ENCODE data around the gene HACD2.

GRCh38 chr3:123593381-123593780 is 8.5 kb upstream of the HACD2 start:
- TF ChIP-seq, protein P1, sequence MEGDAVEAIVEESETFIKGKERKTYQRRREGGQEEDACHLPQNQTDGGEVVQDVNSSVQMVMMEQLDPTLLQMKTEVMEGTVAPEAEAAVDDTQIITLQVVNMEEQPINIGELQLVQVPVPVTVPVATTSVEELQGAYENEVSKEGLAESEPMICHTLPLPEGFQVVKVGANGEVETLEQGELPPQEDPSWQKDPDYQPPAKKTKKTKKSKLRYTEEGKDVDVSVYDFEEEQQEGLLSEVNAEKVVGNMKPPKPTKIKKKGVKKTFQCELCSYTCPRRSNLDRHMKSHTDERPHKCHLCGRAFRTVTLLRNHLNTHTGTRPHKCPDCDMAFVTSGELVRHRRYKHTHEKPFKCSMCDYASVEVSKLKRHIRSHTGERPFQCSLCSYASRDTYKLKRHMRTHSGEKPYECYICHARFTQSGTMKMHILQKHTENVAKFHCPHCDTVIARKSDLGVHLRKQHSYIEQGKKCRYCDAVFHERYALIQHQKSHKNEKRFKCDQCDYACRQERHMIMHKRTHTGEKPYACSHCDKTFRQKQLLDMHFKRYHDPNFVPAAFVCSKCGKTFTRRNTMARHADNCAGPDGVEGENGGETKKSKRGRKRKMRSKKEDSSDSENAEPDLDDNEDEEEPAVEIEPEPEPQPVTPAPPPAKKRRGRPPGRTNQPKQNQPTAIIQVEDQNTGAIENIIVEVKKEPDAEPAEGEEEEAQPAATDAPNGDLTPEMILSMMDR (IDR thresholded peaks at IDR 0.05): no peak
- TF ChIP-seq POLR2A (IDR thresholded peaks at IDR 0.05): no peak

Data from adrenal gland (tissue), 5 donors.